GM18519 (cell line): ENCODE measurements around the gene DGCR8.

ENCODE experiments used
- ATAC-seq: cut with Tn5 transposase; IDR thresholded peaks from one replicate; pipeline ENCODE4 v1.9.1; 2021; ENCODE audit warnings: mild to moderate bottlenecking, moderate library complexity; ENCODE audit not compliant: unreplicated experiment, low FRiP score

Gene DGCR8

GRCh38 chr22:20107951-20108756 is 28.1 kb downstream of the DGCR8 start:
- no peak for ATAC-seq

GRCh38 chr22:20108757-20109230 is 28.8 kb downstream of the DGCR8 start:
- ATAC-seq = no peak

- no peak for ATAC-seq
These were observed 29.6 kb downstream of the DGCR8 start for GRCh38 chr22:20109411-20110358.

- no peak for ATAC-seq
These were observed 30.4 kb downstream of the DGCR8 start for GRCh38 chr22:20110359-20110985.

- ATAC-seq = no peak
These were observed 31.1 kb downstream of the DGCR8 start for GRCh38 chr22:20111045-20111688.

GRCh38 chr22:20111689-20112622 is 31.9 kb downstream of the DGCR8 start:
- ATAC-seq = no peak

- no peak for ATAC-seq
These were observed 32.8 kb downstream of the DGCR8 start for GRCh38 chr22:20112623-20113511.

DNA sequence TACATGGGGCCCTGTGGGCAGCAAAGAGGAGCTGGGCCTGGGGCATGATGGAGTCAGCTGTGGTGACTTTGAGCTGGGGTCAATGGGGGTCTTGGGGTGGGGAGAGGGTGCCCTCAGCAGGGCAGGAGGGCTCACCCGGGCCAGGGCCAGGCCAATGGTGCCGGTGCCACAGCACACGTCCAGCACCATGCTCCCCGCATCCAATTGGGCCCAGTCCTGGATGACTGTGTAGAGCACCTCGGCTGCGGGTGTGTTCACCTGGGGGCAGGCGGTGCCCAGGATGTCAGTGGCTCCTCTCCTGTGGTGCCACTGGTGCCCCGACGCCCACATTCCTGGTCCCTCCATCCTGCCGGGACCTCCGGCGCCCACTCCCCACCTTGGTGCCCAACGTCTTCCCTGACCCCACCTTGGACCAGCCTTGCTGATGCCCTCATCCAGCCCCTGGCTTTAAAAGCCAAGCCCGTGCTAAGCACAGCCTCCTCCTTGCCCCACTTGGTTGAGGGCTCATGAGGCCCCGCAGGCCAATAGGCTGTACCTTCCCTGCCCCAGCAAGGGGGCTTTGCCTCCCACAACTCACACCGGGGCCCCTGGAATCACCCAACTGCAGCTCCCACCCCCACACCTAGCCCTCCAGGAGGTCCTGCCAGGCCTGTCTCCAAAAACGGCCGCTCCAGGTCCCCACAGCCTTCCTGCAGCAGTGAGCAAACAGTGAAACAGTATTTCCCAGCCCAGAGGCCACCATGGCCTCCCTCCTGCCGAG is 33.7 kb downstream of the DGCR8 start:
- no peak for ATAC-seq

- no peak for ATAC-seq
These were observed 34.8 kb downstream of the DGCR8 start for GRCh38 chr22:20114506-20115475.

- no peak for ATAC-seq
These were observed 35.8 kb downstream of the DGCR8 start, which contains the start of gene RANBP1 for GRCh38 chr22:20115691-20116375. Gene RANBP1 (plus strand): TSS chr22:20116104. CDS start chr22:20116185, 81 bp downstream.

GRCh38 chr22:20116376-20116950 is 36.4 kb downstream of the DGCR8 start:
- ATAC-seq = no peak

GRCh38 chr22:20116951-20117632 is 37.1 kb downstream of the DGCR8 start, which contains the start of gene TRMT2A:
Gene TRMT2A (minus strand): TSS chr22:20117226. CDS start chr22:20116906, 320 bp downstream.
- peak; percentile 57 for ATAC-seq

DNA sequence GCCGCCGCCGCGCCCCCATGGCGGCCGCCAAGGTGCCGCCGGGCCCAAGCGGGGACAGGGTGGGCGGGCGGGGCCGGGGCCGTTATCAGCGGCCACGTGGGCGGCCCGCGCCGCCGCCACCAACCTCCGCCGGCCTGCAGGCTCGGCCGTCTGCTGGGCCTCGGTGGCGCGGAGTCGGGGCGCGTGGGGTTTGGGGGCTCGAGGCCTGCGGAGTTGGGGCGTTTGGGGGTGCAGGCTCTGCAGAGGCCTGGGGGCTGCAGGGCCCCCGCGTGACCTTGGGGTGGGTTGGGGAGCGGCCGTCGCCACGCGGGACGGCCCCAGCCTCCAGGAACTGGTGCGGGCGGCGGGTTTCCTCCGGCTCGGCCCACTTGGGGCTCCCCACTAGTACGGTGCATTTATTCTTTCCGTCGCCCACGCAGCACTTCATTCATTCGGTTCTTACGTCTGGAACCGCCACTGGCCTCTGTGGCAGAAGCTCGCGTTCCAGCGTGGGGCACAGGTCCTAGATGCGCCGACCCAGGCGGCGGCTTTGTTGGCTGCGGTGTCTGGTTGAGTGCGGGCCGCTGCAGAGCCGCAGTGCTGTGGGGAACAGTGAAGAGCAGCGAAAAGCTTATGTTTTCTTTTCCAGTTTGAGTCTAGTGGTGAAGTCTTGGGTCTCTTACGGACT is 37.7 kb downstream of the DGCR8 start:
- ATAC-seq = no peak
